Endothelial cell of umbilical vein (primary cell): ENCODE data around the gene BLTP3B. TPM values are rescaled to one million over a fixed set of nuclear protein-coding genes. Genes with fewer than 3 reads are reported as not detected.

Experiments used
- BruUV-seq: library from RNA; stranded (reverse); fragments of 400-500 nt; replicated peaks from 2 replicates; lab custom pipeline; 2021; lab: Mats Ljungman, UMichigan
- CTCF ChIA-PET: fragments of 300-600, 350-600 bp; sonication (Branson Sonifier 250); formaldehyde crosslinking; loops from one replicate; lab custom pipeline; 2021; ENCODE audit warnings: antibody characterized with exemption, inconsistent platforms; lab: Charles Lee
- POLR2A ChIA-PET: fragments of 300-600, 350-600 bp; sonication (Branson Sonifier 250); formaldehyde crosslinking; loops from one replicate; lab custom pipeline; 2021; ENCODE audit warnings: antibody characterized with exemption, inconsistent platforms; lab: Charles Lee
- DNase-seq: peaks from one replicate; pipeline ENCODE4 v3.0.0-alpha.2; 2011; ENCODE audit warnings: low read depth, low spot score
- FAIRE-seq: peaks from 2 replicates; lab custom pipeline; 2011; peaks lifted over from hg19 to GRCh38; lab: Jason Lieb, UNC
- H2AFZ ChIP-seq: 2 replicates; pipeline ENCODE4 v1.6.0; 2012; ENCODE audit warnings: low read depth, low read length, control low read depth, inconsistent platforms
- H3K27ac ChIP-seq: 2 replicates; pipeline ENCODE4 v1.5.1; 2011; ENCODE audit warnings: low read depth, mild to moderate bottlenecking, control low read depth, low read length, moderate library complexity; ENCODE audit not compliant: insufficient read depth
- H3K27me3 ChIP-seq, 2 experiments: 2 replicates each; pipeline versions ENCODE4 v1.6.0 to v1.6.1; 2011; ENCODE audit warnings: low read length in 2 of 2, mixed read lengths in 1 of 2; ENCODE audit not compliant: control insufficient read depth in 2 of 2, insufficient read depth in 2 of 2
- H3K36me3 ChIP-seq, 2 experiments: 2 replicates in 1 of 2; 3 replicates in 1 of 2; pipeline ENCODE4 v1.5.1; 2011; ENCODE audit warnings: low read length in 2 of 2, mild to moderate bottlenecking in 1 of 2, moderate library complexity in 1 of 2; ENCODE audit not compliant: control insufficient read depth in 2 of 2, insufficient read depth in 2 of 2; ENCODE audit errors: extremely low read depth in 1 of 2
- H3K4me1 ChIP-seq: 3 replicates; pipeline ENCODE4 v1.5.1; 2011; ENCODE audit warnings: mild to moderate bottlenecking, low read length; ENCODE audit not compliant: control insufficient read depth, insufficient read depth; ENCODE audit errors: extremely low read depth
- H3K4me2 ChIP-seq: 2 replicates; pipeline ENCODE4 v1.6.1; 2011; ENCODE audit warnings: low read length, control low read depth, mixed read lengths; ENCODE audit not compliant: insufficient read depth
- H3K4me3 ChIP-seq, 3 experiments: fragments of 200-600 bp in 1 of 3; sonication (generic), shearing (Covaris generic) in 1 of 3; replicated peaks in 1 of 3; 2 replicates each; pipeline ENCODE4 v1.5.1; 2011 to 2016; ENCODE audit warnings: control low read depth in 3 of 3, low read length in 3 of 3, mild to moderate bottlenecking in 2 of 3, inconsistent platforms in 1 of 3, low read depth in 1 of 3, moderate library complexity in 1 of 3; ENCODE audit not compliant: insufficient read depth in 1 of 3
- H3K79me2 ChIP-seq: 2 replicates; pipeline ENCODE4 v1.6.0; 2012; ENCODE audit warnings: low read length, inconsistent platforms; ENCODE audit not compliant: control insufficient read depth, insufficient read depth
- H3K9ac ChIP-seq: replicated peaks from 2 replicates; pipeline ENCODE3; 2011; ENCODE audit warnings: low read length, control low read depth; ENCODE audit not compliant: insufficient read depth; ENCODE audit errors: extremely low read depth
- H3K9me1 ChIP-seq: replicated peaks from 3 replicates; pipeline ENCODE4 v1.6.0; 2011; ENCODE audit warnings: mild to moderate bottlenecking, low read length; ENCODE audit not compliant: control insufficient read depth, insufficient read depth; ENCODE audit errors: extremely low read depth
- H3K9me3 ChIP-seq: replicated peaks from 2 replicates; pipeline ENCODE4 v1.5.1; 2012; ENCODE audit warnings: low read length, inconsistent platforms; ENCODE audit not compliant: control insufficient read depth, insufficient read depth
- H4K20me1 ChIP-seq: replicated peaks from 2 replicates; pipeline ENCODE3; 2011; ENCODE audit warnings: mild to moderate bottlenecking, low read length; ENCODE audit not compliant: control insufficient read depth, insufficient read depth; ENCODE audit errors: extremely low read depth
- EZH2 ChIP-seq: IDR thresholded peaks from 2 replicates; pipeline ENCODE4 v1.6.1; 2012; ENCODE audit warnings: borderline replicate concordance, low read depth, mild to moderate bottlenecking, moderate library complexity, low read length, inconsistent platforms; ENCODE audit not compliant: severe bottlenecking
- FOS ChIP-seq: IDR thresholded peaks from 2 replicates; pipeline ENCODE4 v1.6.1; 2011; ENCODE audit warnings: mild to moderate bottlenecking, low read length, moderate library complexity, borderline replicate concordance; ENCODE audit not compliant: insufficient read depth
- GATA2 ChIP-seq: IDR thresholded peaks from 2 replicates; pipeline ENCODE4 v1.7.0; 2011; ENCODE audit warnings: low read depth, mild to moderate bottlenecking, moderate library complexity, mixed read lengths, low read length; ENCODE audit not compliant: insufficient read length, insufficient read depth
- JUN ChIP-seq: IDR thresholded peaks from 2 replicates; pipeline ENCODE4 v1.6.1; 2011; ENCODE audit warnings: borderline replicate concordance, low read depth; ENCODE audit not compliant: insufficient read length, insufficient read depth
- MAX ChIP-seq: IDR thresholded peaks from 2 replicates; pipeline ENCODE4 v1.6.1; 2011; ENCODE audit not compliant: insufficient read depth, insufficient read length
- MYC ChIP-seq: IDR thresholded peaks from one replicate; pipeline ENCODE4 v1.6.1; 2011; ENCODE audit warnings: mild to moderate bottlenecking, low read depth, low read length
- POLR2A ChIP-seq: IDR thresholded peaks from 2 replicates; pipeline ENCODE4 v1.6.1; 2012; ENCODE audit warnings: low read depth, mild to moderate bottlenecking, control low read depth, low read length
- POLR2AphosphoS5 ChIP-seq: IDR thresholded peaks from 2 replicates; pipeline ENCODE4 v1.6.1; 2012; ENCODE audit warnings: low read depth, mild to moderate bottlenecking, control low read depth, low read length, moderate library complexity; ENCODE audit not compliant: insufficient read depth
- dilution Hi-C: fragments of 300-500 bp; cut with MboI; formaldehyde crosslinking; loops from one replicate; pipeline ENCODE4 v1.15.0; 2019; ENCODE audit warnings: low sequenced_read_pairs; ENCODE audit not compliant: extremely low pct_ligation_motif_present
- intact Hi-C: fragments of 100-400 bp; cut with micrococcal nuclease; formaldehyde crosslinking; loops from one replicate; pipeline ENCODE4 v1.10.0; 2022
- polyA plus RNA-seq, 4 experiments: library from polyadenylated mRNA; depleted of rRNA in 3 of 4; stranded (reverse) in 3 of 4; unstranded in 1 of 4; fragments of >200 nt; gene quantifications; 2 replicates each; pipeline versions ENCODE4 v1.2.1 to v1.2.3, GENCODE V29; 2011 to 2012; ENCODE audit warnings: missing spikeins in 1 of 4
- total RNA-seq: library from RNA; stranded (reverse); gene quantifications from 2 replicates; pipeline ENCODE4 v1.2.3, GENCODE V29; 2021
- TF ChIP-seq, protein P1 (sequence below), 2 donors: IDR thresholded peaks; 1 replicate in 1 of 2; 2 replicates in 1 of 2; pipeline ENCODE4 v1.5.1; 2011; ENCODE audit warnings: low read length in 2 of 2, mild to moderate bottlenecking in 2 of 2, moderate library complexity in 2 of 2, control low read depth in 1 of 2, inconsistent platforms in 1 of 2, low read depth in 1 of 2; ENCODE audit not compliant: insufficient read depth in 1 of 2; ENCODE audit errors: extremely low read depth in 1 of 2

The BLTP3B gene
- total and polyA plus RNA-seq, 2 donors (not counting 3 experiments of a cell fraction or from before 2014, with no cell fraction given), result 5.4 to 17.9 TPM

GRCh38 chr12:100171248-100171647 is 28.6 kb upstream of the BLTP3B start:
- intact Hi-C loops (no loop called here), dilution Hi-C loops (no loop called here)
- POLR2A ChIA-PET, result no interaction called here
- Histone ChIP-seq H3K9me1 (no peaks in the 10 kb centered on the region), H3K27me3 (peaks cover 0 to 3% of the 10 kb centered on the region in 2 experiments), H3K27ac (no peak overlapping the region), H3K4me1 (no peaks in the 10 kb centered on the region), H4K20me1 (no peaks in the 10 kb centered on the region), H2AFZ (no peak overlapping the region), H3K4me2 (no peak overlapping the region), H3K79me2 (no peaks in the 10 kb centered on the region), H3K9me3 (no peaks in the 10 kb centered on the region), H3K4me3 (no peak overlapping the region), H3K36me3 (no peaks in the 10 kb centered on the region), H3K9ac (no peak overlapping the region)
- FAIRE-seq (no peak), DNase-seq (no peak)
- TF ChIP-seq FOS (no peak), EZH2 (no peak), MAX (no peak), POLR2A (no peak), GATA2 (no peak), JUN (no peak), MYC (no peak), POLR2AphosphoS5 (no peak)
- TF ChIP-seq, protein P1, sequence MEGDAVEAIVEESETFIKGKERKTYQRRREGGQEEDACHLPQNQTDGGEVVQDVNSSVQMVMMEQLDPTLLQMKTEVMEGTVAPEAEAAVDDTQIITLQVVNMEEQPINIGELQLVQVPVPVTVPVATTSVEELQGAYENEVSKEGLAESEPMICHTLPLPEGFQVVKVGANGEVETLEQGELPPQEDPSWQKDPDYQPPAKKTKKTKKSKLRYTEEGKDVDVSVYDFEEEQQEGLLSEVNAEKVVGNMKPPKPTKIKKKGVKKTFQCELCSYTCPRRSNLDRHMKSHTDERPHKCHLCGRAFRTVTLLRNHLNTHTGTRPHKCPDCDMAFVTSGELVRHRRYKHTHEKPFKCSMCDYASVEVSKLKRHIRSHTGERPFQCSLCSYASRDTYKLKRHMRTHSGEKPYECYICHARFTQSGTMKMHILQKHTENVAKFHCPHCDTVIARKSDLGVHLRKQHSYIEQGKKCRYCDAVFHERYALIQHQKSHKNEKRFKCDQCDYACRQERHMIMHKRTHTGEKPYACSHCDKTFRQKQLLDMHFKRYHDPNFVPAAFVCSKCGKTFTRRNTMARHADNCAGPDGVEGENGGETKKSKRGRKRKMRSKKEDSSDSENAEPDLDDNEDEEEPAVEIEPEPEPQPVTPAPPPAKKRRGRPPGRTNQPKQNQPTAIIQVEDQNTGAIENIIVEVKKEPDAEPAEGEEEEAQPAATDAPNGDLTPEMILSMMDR (IDR thresholded peaks at IDR 0.05; ENCODE audit: extremely low read depth in 1 of 2, insufficient read depth in 1 of 2, low read depth in 1 of 2, low read length in 2 of 2), result no peak
- CTCF ChIA-PET, result no interaction called here
- no TSS peak for BruUV-seq
